Measurements from ENCODE around the gene RRH.

The RRH gene

DNA sequence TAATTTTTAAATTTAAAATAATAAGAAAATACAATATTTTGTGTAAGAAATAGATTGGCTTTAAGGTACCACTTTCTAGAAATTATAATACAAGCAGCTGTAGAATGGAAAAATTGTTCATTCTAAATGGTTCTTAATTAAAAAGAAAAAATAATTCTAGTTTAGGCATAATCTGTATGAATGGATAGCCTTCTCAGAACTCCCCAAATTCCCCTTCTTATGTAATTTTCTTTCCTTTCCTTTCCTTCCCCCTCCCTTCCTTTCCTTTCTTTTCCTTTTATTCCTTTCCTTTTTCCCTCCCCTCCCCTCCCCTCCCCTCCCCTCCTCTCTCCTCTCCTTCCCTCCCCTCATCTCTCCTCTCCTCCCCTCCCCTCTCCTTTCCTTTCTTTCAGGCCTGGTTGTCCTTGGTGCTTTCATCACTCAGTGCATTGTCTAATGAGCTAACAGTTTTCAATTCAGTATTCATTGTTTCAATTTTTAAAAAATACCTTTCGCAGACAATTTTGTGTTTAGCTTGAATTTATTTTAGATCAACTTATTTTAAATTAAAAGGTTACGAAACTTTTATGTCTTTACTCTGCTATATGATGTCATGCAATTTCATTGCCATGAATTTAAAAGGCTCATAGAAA, 49.0 kb downstream of the RRH start:
- no peak for TF ChIP-seq Cebpa-rat (IDR thresholded peaks at IDR 0.05)
- no peak overlapping the region for H3K27ac ChIP-seq
- no peaks in the 10 kb centered on the region for H4K20me1 ChIP-seq
- no peaks in the 10 kb centered on the region for H3K9me3 ChIP-seq (replicated peaks in 1 of 11)
- no peak overlapping the region for H3K9ac ChIP-seq
- H3K27me3 ChIP-seq, result no peaks in the 10 kb centered on the region
- no peaks in the 10 kb centered on the region for H3K36me3 ChIP-seq
- no peak overlapping the region for H3K4me2 ChIP-seq
- H3K4me3 ChIP-seq, result no peak overlapping the region
- no peaks in the 10 kb centered on the region for H3K4me1 ChIP-seq

DNA sequence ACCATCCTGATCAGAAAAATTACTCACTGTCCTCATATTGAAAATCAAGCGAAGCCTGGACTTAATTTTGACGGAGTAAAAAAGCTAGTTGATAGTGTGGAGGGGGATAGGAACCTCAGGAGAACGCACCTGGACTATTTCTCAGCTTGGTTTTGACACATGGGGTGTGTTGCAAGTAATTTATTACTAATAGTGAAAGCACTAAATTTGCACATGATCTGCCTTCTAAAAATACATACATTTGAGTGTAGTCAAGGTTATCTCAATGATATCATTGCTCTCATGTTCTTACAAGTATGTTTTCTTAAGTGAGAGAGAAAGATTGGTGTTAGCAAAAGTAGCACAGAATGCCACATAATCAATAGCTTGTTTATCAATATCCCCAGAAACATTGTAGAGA, 49.6 kb downstream of the RRH start:
- no peak for TF ChIP-seq Cebpa-rat (IDR thresholded peaks at IDR 0.05)
- no peaks in the 10 kb centered on the region for H3K4me1 ChIP-seq
- H4K20me1 ChIP-seq, result no peaks in the 10 kb centered on the region
- no peaks in the 10 kb centered on the region for H3K27me3 ChIP-seq
- H3K4me3 ChIP-seq, result no peak overlapping the region
- H3K9ac ChIP-seq, result no peak overlapping the region
- H3K27ac ChIP-seq, result no peak overlapping the region
- H3K36me3 ChIP-seq, result no peaks in the 10 kb centered on the region
- no peak overlapping the region for H3K4me2 ChIP-seq
- H3K9me3 ChIP-seq (replicated peaks in 1 of 11), result no peaks in the 10 kb centered on the region

DNA sequence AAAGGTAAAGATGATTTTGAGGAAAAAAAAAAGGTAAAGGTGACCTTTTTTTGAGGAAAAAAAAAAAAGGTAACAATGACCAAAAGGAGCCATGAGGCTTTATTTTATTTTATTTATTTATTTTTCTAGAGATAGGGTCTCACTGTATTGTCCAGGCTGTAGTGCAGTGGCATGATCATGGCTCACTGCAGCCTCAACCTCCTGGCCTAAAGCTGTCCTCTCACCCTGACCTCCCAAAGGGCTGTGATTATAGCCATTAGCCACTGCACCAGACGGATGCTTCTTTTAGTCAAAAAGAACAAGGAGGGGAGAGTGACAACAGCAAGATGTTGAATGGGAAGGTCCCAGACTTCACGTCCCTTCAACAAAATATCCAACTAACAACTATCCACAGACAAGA, 50.6 kb downstream of the RRH start:
- H3K27me3 ChIP-seq, result no peaks in the 10 kb centered on the region

DNA sequence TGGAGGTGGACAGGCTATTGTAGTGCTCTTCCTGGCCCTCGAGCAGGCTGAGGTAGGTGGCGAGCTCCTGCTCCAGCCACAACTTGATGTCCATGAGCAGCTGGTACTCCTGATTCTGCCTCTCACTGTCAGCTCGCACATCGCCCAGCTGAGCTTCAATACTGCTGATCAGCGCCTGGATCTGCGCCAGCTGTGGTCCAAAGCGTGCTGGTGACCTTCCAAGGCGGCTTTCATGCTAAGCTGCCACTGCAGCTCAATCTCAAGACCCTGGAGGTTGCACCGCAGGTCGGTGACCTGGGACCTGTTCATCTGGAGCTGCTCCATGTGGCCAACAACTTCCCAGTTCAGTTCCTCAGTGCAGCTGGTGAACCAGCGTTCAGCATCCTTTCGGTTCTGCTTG, 51.3 kb downstream of the RRH start:
- no peak for TF ChIP-seq Cebpa-rat (IDR thresholded peaks at IDR 0.05)
- Histone ChIP-seq H3K4me2 (no peak overlapping the region), H3K9me3 (replicated peaks in 1 of 11) (no peaks in the 10 kb centered on the region), H3K4me1 (no peaks in the 10 kb centered on the region), H3K27me3 (no peaks in the 10 kb centered on the region), H3K27ac (no peak overlapping the region), H4K20me1 (no peaks in the 10 kb centered on the region), H3K36me3 (no peaks in the 10 kb centered on the region), H3K9ac (no peak overlapping the region), H3K4me3 (no peak overlapping the region)

More for the DNA sequence above, 50.6 kb downstream of the RRH start:
- TF ChIP-seq Cebpa-rat (IDR thresholded peaks at IDR 0.05), result no peak
- no peaks in the 10 kb centered on the region for H3K36me3 ChIP-seq
- H3K9ac ChIP-seq, result no peak overlapping the region
- no peak overlapping the region for H3K4me3 ChIP-seq
- no peak overlapping the region for H3K4me2 ChIP-seq
- no peak overlapping the region for H3K27ac ChIP-seq
- H3K4me1 ChIP-seq, result no peaks in the 10 kb centered on the region
- H4K20me1 ChIP-seq, result no peaks in the 10 kb centered on the region
- H3K9me3 ChIP-seq (replicated peaks in 1 of 11), result no peaks in the 10 kb centered on the region

DNA sequence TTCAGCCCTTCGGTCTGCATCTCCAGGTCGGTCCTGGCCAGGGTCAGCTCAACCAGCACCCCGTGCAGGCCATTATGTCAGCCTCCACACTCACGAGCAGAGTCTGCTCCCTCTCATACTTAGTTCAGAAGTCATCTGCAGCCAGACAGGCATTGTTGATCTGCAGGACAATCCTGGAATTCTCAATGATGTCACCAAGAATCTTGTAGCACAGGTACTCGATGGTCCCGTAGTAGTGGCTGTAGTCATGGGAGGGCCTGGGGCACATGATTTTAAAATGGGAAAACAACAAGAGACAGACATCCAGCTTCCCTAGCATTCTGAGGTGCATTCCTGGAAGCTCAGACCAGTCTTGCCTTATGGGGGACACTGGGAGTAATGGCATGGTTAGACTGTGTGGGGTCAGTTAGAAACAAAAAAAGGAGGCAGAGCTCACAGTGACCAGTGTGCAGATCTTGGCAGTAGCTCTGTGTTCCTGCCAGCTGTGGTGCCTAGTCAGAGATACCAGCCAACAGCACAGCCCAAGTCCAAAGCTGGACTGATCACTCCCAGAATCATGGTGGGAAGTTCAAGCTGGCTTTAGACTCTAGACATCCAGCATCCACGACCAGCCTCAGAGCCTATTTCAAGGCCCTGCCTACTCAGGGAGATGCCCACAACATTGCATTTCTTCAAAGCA, 52.0 kb downstream of the RRH start:
- Histone ChIP-seq H3K27me3 (no peaks in the 10 kb centered on the region), H3K9ac (no peak overlapping the region), H3K9me3 (replicated peaks in 1 of 11) (no peaks in the 10 kb centered on the region), H3K36me3 (no peaks in the 10 kb centered on the region), H3K4me2 (no peak overlapping the region), H3K27ac (no peak overlapping the region), H4K20me1 (no peaks in the 10 kb centered on the region), H3K4me1 (no peaks in the 10 kb centered on the region), H3K4me3 (no peak overlapping the region)
- TF ChIP-seq Cebpa-rat (IDR thresholded peaks at IDR 0.05), result no peak

DNA sequence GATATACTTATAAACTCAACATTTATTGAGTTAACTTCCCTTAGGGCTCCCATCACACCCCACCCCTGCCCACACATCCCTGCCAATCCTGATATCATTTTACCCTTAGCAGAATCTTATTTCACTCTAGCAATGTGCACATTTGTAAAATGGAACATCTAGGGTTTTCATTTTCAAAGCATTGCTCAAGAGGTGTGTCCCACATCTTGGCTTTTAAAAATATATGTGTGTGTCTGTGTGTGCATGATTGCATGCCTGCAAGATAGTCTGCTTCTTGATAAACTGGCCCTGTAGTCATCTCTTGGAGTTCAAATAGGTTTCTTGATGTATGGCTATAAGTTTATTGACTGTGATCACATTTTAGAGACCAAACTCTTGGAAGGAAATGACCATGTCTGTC, 58.5 kb downstream of the RRH start:
- Histone ChIP-seq H3K9ac (no peak overlapping the region), H3K9me3 (replicated peaks in 1 of 11) (no peaks in the 10 kb centered on the region), H4K20me1 (no peaks in the 10 kb centered on the region), H3K27me3 (no peaks in the 10 kb centered on the region), H3K36me3 (no peaks in the 10 kb centered on the region), H3K27ac (no peak overlapping the region), H3K4me2 (no peak overlapping the region), H3K4me1 (no peaks in the 10 kb centered on the region), H3K4me3 (no peak overlapping the region)
- no peak for TF ChIP-seq Cebpa-rat (IDR thresholded peaks at IDR 0.05)

DNA sequence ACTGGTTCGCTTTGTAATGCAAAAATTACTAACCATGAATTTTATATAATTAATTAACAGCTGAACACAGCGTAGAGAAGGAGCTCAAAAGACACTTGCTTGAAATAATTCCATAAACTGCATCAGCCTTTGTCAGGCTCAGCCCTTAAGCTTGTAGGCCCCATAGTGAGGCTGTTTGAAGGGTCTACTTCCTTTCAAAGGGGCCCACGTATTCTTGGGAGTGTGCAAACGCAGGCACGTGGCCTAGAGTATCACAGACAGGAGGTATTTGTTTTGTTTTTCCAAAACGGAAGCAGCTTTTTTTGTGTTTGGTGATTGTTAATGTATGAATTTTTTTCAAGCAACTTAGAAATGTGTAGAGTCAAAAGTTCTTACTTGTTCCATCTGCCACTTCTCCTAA, 59.3 kb downstream of the RRH start:
- TF ChIP-seq Cebpa-rat (IDR thresholded peaks at IDR 0.05), result no peak
- no peaks in the 10 kb centered on the region for H3K36me3 ChIP-seq
- H3K27ac ChIP-seq, result no peak overlapping the region

DNA sequence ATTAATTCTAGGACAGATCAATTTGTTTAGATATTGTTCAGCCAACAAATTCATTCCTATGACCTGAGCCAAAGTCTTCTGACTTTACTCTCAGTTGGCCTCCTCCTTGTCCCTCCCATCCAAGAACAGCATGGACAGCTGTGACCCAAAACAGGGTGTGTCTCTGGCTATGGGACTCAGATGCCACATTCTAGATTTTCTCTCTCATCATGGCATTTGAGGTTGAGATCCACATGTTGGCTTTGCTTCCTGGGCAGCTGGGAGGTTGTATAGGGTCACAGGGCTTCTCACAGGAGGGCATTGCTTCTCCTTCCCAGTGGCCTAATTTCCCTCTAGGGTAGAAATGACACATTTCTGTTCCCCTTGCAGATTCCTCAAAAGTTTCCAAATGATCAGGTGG, 62.3 kb downstream of the RRH start:
- H3K27ac ChIP-seq, result no peak overlapping the region
- H3K4me2 ChIP-seq, result no peak overlapping the region
- H3K9me3 ChIP-seq (replicated peaks in 1 of 11), result no peaks in the 10 kb centered on the region; a peak in 1 of 22 replicates
- H4K20me1 ChIP-seq, result no peaks in the 10 kb centered on the region
- no peak overlapping the region for H3K9ac ChIP-seq
- no peak for TF ChIP-seq Cebpa-rat (IDR thresholded peaks at IDR 0.05)
- H3K4me3 ChIP-seq, result no peak overlapping the region
- H3K27me3 ChIP-seq, result no peaks in the 10 kb centered on the region
- H3K36me3 ChIP-seq, result no peaks in the 10 kb centered on the region
- no peaks in the 10 kb centered on the region for H3K4me1 ChIP-seq

More for the DNA sequence above, 59.3 kb downstream of the RRH start:
- Histone ChIP-seq H3K27me3 (no peaks in the 10 kb centered on the region), H4K20me1 (no peaks in the 10 kb centered on the region), H3K4me2 (no peak overlapping the region), H3K4me1 (no peaks in the 10 kb centered on the region), H3K9me3 (replicated peaks in 1 of 11) (no peaks in the 10 kb centered on the region), H3K9ac (no peak overlapping the region), H3K4me3 (no peak overlapping the region)

Data from BLaER1 treated with 17β-estradiol and CSF1 and Interleukin-3, amounts not matched to agents 10 nM and 100 nM (cell line).